WI38 (cell line): ENCODE results near the gene GIPC1.

ENCODE experiments used
- H3K4me3 ChIP-seq: 2 replicates; pipeline ENCODE4 v1.5.1; 2011; ENCODE audit warnings: low read depth, mild to moderate bottlenecking, control low read depth, low read length
- CTCF ChIP-seq: IDR thresholded peaks from 2 replicates; pipeline ENCODE4 v1.5.1; 2012; ENCODE audit warnings: low read depth, mild to moderate bottlenecking, control low read depth, low read length

Gene GIPC1

GRCh38 chr19:14446336-14447036 is 49.4 kb downstream of the GIPC1 start:
- TF ChIP-seq CTCF = no peak
- H3K4me3 ChIP-seq = no peak overlapping the region

GRCh38 chr19:14443632-14444216 is 52.2 kb downstream of the GIPC1 start:
- no peak for TF ChIP-seq CTCF
- H3K4me3 ChIP-seq = no peak overlapping the region

GRCh38 chr19:14442891-14443631 is 52.9 kb downstream of the GIPC1 start:
- H3K4me3 ChIP-seq = no peak overlapping the region

GRCh38 chr19:14441041-14441938 is 54.6 kb downstream of the GIPC1 start:
- no peak overlapping the region for H3K4me3 ChIP-seq
- no peak for TF ChIP-seq CTCF

More at GRCh38 chr19:14442891-14443631, 52.9 kb downstream of the GIPC1 start:
- TF ChIP-seq CTCF = no peak

- no peak for TF ChIP-seq CTCF
- H3K4me3 ChIP-seq = no peak overlapping the region
Observed at GRCh38 chr19:14440049-14440448, 55.9 kb downstream of the GIPC1 start.

GRCh38 chr19:14439014-14439413 is 56.9 kb downstream of the GIPC1 start:
- no peak for TF ChIP-seq CTCF
- H3K4me3 ChIP-seq = no peak overlapping the region
